Mammary epithelial cell (primary cell): Measurements from ENCODE around the gene YWHAE.

ENCODE experiments used
- CTCF ChIP-seq, 2 donors: IDR thresholded peaks in 1 of 2; conservative IDR thresholded peaks in 1 of 2; 2 replicates each; pipeline ENCODE4 v1.5.1; 2011 to 2012; ENCODE audit warnings: inconsistent platforms in 2 of 2, low read length in 2 of 2, mild to moderate bottlenecking in 2 of 2, control low read depth in 1 of 2, low read depth in 1 of 2; ENCODE audit not compliant: insufficient read depth in 1 of 2; ENCODE audit errors: extremely low read depth in 1 of 2
- EZH2 ChIP-seq: IDR thresholded peaks from 2 replicates; pipeline ENCODE4 v1.6.1; 2012; ENCODE audit warnings: low read length, inconsistent platforms, borderline replicate concordance

GRCh38 chr17:1344521-1344920, 55.5 kb downstream of the YWHAE start:
- TF ChIP-seq CTCF (conservative IDR thresholded peaks at IDR 0.05 in 1 of 2, IDR thresholded peaks at IDR 0.05 in 1 of 2; ENCODE audit: extremely low read depth in 1 of 2, insufficient read depth in 1 of 2, low read depth in 1 of 2, low read length in 2 of 2) = no peak
- no peak for TF ChIP-seq EZH2
